ENCODE measurements around the gene OAF. TPM values are rescaled to one million over a fixed set of nuclear protein-coding genes. Genes with fewer than 3 reads are reported as not detected.

Gene OAF
- total RNA-seq, 2 donors from 2014 or later, result 26.3 to 45.1 TPM

GRCh38 chr11:120260616-120261015 lies 49.8 kb downstream of the OAF start:
- no peak overlapping the region for H3K27ac ChIP-seq
- no peak for DNase-seq (ENCODE audit: low spot score)
- H3K27me3 ChIP-seq (replicated peaks; ENCODE audit: insufficient read depth), result no peaks in the 10 kb centered on the region
- TF ChIP-seq CTCF (IDR thresholded peaks at IDR 0.05), result no peak
- no peak for ATAC-seq (ENCODE audit: insufficient number of reproducible peaks, low FRiP score, low read depth)
- H3K9me3 ChIP-seq, result no peaks in the 10 kb centered on the region
- H3K4me3 ChIP-seq, result no peak overlapping the region
- H3K4me1 ChIP-seq (ENCODE audit: control insufficient read depth in 1 of 2, low read depth in 2 of 2), result no peaks in the 10 kb centered on the region
- no peaks in the 10 kb centered on the region for H3K36me3 ChIP-seq

GRCh38 chr11:120261321-120261720 lies 50.5 kb downstream of the OAF start:
- TF ChIP-seq CTCF (IDR thresholded peaks at IDR 0.05), result no peak
- no peak overlapping the region for H3K4me3 ChIP-seq
- DNase-seq (ENCODE audit: low spot score) (no peak), ATAC-seq (ENCODE audit: insufficient number of reproducible peaks, low FRiP score, low read depth) (no peak)
- no peaks in the 10 kb centered on the region for H3K27me3 ChIP-seq (replicated peaks; ENCODE audit: insufficient read depth)
- H3K4me1 ChIP-seq (ENCODE audit: control insufficient read depth in 1 of 2, low read depth in 2 of 2), result no peaks in the 10 kb centered on the region
- no peaks in the 10 kb centered on the region for H3K9me3 ChIP-seq
- no peak overlapping the region for H3K27ac ChIP-seq
- no peaks in the 10 kb centered on the region for H3K36me3 ChIP-seq

- ATAC-seq (ENCODE audit: insufficient number of reproducible peaks, low FRiP score, low read depth), result no peak
- no peak overlapping the region for H3K27ac ChIP-seq
- H3K9me3 ChIP-seq, result no peaks in the 10 kb centered on the region
- H3K36me3 ChIP-seq, result no peaks in the 10 kb centered on the region
- no peak for TF ChIP-seq CTCF (IDR thresholded peaks at IDR 0.05)
- no peaks in the 10 kb centered on the region for H3K27me3 ChIP-seq (replicated peaks; ENCODE audit: insufficient read depth)
- H3K4me1 ChIP-seq (ENCODE audit: control insufficient read depth in 1 of 2, low read depth in 2 of 2), result no peaks in the 10 kb centered on the region
- DNase-seq (ENCODE audit: low spot score), result no peak
- no peak overlapping the region for H3K4me3 ChIP-seq
These were observed 51.1 kb downstream of the OAF start for GRCh38 chr11:120261931-120262330.

GRCh38 chr11:120267319-120267718 lies 56.5 kb downstream of the OAF start:
- no peak for ATAC-seq (ENCODE audit: insufficient number of reproducible peaks, low FRiP score, low read depth)
- TF ChIP-seq CTCF (IDR thresholded peaks at IDR 0.05), result no peak
- H3K9me3 ChIP-seq, result no peaks in the 10 kb centered on the region
- no peak for DNase-seq (ENCODE audit: low spot score)
- H3K4me1 ChIP-seq (ENCODE audit: control insufficient read depth in 1 of 2, low read depth in 2 of 2), result no peaks in the 10 kb centered on the region
- H3K36me3 ChIP-seq, result no peaks in the 10 kb centered on the region
- no peak overlapping the region for H3K27ac ChIP-seq
- H3K4me3 ChIP-seq, result no peak overlapping the region
- H3K27me3 ChIP-seq (replicated peaks; ENCODE audit: insufficient read depth), result no peaks in the 10 kb centered on the region

GRCh38 chr11:120268686-120269085 lies 57.9 kb downstream of the OAF start:
- no peaks in the 10 kb centered on the region for H3K36me3 ChIP-seq

More at GRCh38 chr11:120268686-120269085, 57.9 kb downstream of the OAF start:
- DNase-seq (ENCODE audit: low spot score) (no peak), ATAC-seq (ENCODE audit: insufficient number of reproducible peaks, low FRiP score, low read depth) (no peak)
- no peaks in the 10 kb centered on the region for H3K4me1 ChIP-seq (ENCODE audit: control insufficient read depth in 1 of 2, low read depth in 2 of 2)
- no peak overlapping the region for H3K27ac ChIP-seq
- H3K9me3 ChIP-seq, result no peaks in the 10 kb centered on the region
- H3K4me3 ChIP-seq, result no peak overlapping the region
- TF ChIP-seq CTCF (IDR thresholded peaks at IDR 0.05), result no peak
- H3K27me3 ChIP-seq (replicated peaks; ENCODE audit: insufficient read depth), result no peaks in the 10 kb centered on the region
